Measurements from ENCODE around the gene FOXO4. TPM values are rescaled to one million over a fixed set of nuclear protein-coding genes. Genes with fewer than 3 reads are reported as not detected.

Gene FOXO4
- total and polyA plus RNA-seq, 10 donors: 5.1 to 50.9 (median 25.3) TPM

DNA sequence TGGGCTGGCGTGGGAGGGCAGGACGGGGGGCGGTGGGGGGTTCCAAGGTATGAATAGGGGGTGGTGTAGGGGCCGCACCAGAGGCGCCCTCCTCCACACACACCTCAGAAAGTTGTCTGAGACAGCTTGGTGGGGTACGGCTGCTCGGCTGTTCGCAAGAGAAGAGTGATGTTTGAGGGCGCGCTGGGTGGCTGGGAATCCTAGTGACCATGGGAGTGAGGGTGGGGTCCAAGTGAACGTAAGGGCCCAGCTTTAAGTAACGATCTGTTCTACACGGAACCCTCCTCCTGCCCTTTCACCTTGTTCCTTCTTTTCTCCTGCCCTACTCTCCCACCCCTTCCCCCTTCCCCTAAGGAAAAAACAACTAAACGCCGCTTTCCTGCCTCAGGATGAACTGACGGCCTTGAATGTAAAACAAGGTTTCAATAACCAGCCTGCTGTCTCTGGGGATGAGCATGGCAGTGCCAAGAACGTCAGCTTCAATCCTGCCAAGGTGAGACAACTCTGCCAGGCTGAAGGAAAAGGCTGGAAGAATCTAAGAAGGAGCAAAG, 23.4 kb downstream of the FOXO4 start:
- intact Hi-C loops (cut with DNase I; ENCODE audit: low total_unique reads): no loop called here
- Histone ChIP-seq H3K4me3 (peak overlapping the region; percentile 18 to 79 (median 49)), H3K4me1 (peaks cover 4 to 32% (median 19%) of the 10 kb centered on the region in 6 donors), H3K27me3 (replicated peaks in 1 of 7) (no peaks in the 10 kb centered on the region), H3K9me3 (no peaks in the 10 kb centered on the region), H3K27ac (peak overlapping the region; percentile 62 to 94 (median 88)), H3K36me3 (peaks cover 0 to 44% (median 20%) of the 10 kb centered on the region in 6 donors)
- no peak for TF ChIP-seq POLR2AphosphoS5 (IDR thresholded peaks at IDR 0.05)
- TF ChIP-seq, protein P1, sequence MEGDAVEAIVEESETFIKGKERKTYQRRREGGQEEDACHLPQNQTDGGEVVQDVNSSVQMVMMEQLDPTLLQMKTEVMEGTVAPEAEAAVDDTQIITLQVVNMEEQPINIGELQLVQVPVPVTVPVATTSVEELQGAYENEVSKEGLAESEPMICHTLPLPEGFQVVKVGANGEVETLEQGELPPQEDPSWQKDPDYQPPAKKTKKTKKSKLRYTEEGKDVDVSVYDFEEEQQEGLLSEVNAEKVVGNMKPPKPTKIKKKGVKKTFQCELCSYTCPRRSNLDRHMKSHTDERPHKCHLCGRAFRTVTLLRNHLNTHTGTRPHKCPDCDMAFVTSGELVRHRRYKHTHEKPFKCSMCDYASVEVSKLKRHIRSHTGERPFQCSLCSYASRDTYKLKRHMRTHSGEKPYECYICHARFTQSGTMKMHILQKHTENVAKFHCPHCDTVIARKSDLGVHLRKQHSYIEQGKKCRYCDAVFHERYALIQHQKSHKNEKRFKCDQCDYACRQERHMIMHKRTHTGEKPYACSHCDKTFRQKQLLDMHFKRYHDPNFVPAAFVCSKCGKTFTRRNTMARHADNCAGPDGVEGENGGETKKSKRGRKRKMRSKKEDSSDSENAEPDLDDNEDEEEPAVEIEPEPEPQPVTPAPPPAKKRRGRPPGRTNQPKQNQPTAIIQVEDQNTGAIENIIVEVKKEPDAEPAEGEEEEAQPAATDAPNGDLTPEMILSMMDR (IDR thresholded peaks at IDR 0.05 in 8 of 11, conservative IDR thresholded peaks at IDR 0.05 in 3 of 11): no peak
- no peak for TF ChIP-seq POLR2A (IDR thresholded peaks at IDR 0.05)
- WGBS, 5 donors: 3 to 33% (median 5%) methylated on average over 14 to 17 of the region's 17 CpGs
- no peak for DNase-seq

- peak overlapping the region in 4 of 8 donors; percentile 23 to 72 (median 42) for H3K27ac ChIP-seq
- intact Hi-C loops (cut with DNase I; ENCODE audit: low total_unique reads): no loop called here
- WGBS, 5 donors: 75 to 83% (median 79%) methylated on average over 8 to 12 of the region's 12 CpGs
- H3K9me3 ChIP-seq: no peaks in the 10 kb centered on the region
- peaks cover 0 to 24% (median 7%) of the 10 kb centered on the region in 6 donors for H3K4me1 ChIP-seq
- TF ChIP-seq, protein P1 (IDR thresholded peaks at IDR 0.05 in 8 of 11, conservative IDR thresholded peaks at IDR 0.05 in 3 of 11): no peak
- TF ChIP-seq POLR2A (IDR thresholded peaks at IDR 0.05) (no peak), POLR2AphosphoS5 (IDR thresholded peaks at IDR 0.05) (no peak)
- no peak overlapping the region for H3K4me3 ChIP-seq
- H3K27me3 ChIP-seq (replicated peaks in 1 of 7): no peaks in the 10 kb centered on the region
- DNase-seq: no peak
- peaks cover 0 to 100% (median 68%) of the 10 kb centered on the region in 6 donors for H3K36me3 ChIP-seq
These were observed 32.6 kb downstream of the FOXO4 start for GRCh38 chrX:71128166-71128833.

- Histone ChIP-seq H3K36me3 (peaks cover 0 to 100% (median 66%) of the 10 kb centered on the region in 6 donors), H3K4me3 (no peak overlapping the region), H3K9me3 (no peaks in the 10 kb centered on the region), H3K27me3 (replicated peaks in 1 of 7) (no peaks in the 10 kb centered on the region), H3K4me1 (peaks cover 0 to 24% (median 7%) of the 10 kb centered on the region in 6 donors), H3K27ac (peak overlapping the region in 4 of 8 donors; percentile 23 to 72 (median 42))
- peak; percentile 92 for DNase-seq
- WGBS, 5 donors: 26 to 35% (median 31%) methylated on average over 16 to 18 of the region's 18 CpGs
- intact Hi-C loops (cut with DNase I; ENCODE audit: low total_unique reads): no loop called here
- TF ChIP-seq POLR2A (IDR thresholded peaks at IDR 0.05): no peak
- TF ChIP-seq POLR2AphosphoS5 (IDR thresholded peaks at IDR 0.05): peak in 2 of 3 donors; percentile 75 to 83
- TF ChIP-seq, protein P1 (IDR thresholded peaks at IDR 0.05 in 8 of 11, conservative IDR thresholded peaks at IDR 0.05 in 3 of 11): peak; percentile 72 to 88 (median 84)
These were observed 33.5 kb downstream of the FOXO4 start for GRCh38 chrX:71128915-71129765.
